ENCODE measurements around the gene NAP1L5. TPM values are rescaled to one million over a fixed set of nuclear protein-coding genes. Genes with fewer than 3 reads are reported as not detected.

The NAP1L5 gene
- total and polyA plus RNA-seq, 4 donors: 2.0 to 10.0 (median 2.9) TPM

DNA sequence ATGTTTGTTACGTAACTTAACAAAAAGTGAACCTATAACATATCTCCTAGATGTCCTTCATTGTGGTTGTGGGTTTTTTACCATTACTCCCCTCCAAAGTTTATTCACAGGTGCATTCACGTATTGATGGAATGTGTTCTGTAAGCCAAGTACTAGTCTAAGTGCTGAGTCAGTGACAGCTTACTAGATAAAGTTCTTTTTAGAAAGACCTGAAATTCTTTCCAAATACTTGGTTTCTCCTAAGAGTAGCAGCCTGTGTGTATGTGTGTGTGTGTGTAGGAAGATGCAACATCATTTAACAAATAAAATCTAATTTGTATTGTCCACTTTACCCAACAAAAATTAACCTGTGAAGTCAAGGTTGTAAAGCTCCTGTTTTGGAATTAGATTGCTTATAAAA is 22.1 kb downstream of the NAP1L5 start:
- TF ChIP-seq EGR1 (IDR thresholded peaks at IDR 0.05; ENCODE audit: low read depth in 2 of 2) (no peak), TAF1 (conservative IDR thresholded peaks at IDR 0.05) (no peak), HNF4A (conservative IDR thresholded peaks at IDR 0.05) (no peak), HNF4G (IDR thresholded peaks at IDR 0.05) (no peak), FOXA2 (IDR thresholded peaks at IDR 0.05) (no peak), GABPA (IDR thresholded peaks at IDR 0.05 in 1 of 2, conservative IDR thresholded peaks at IDR 0.05 in 1 of 2) (no peak), JUND (IDR thresholded peaks at IDR 0.05) (no peak), RXRA (IDR thresholded peaks at IDR 0.05) (no peak), SP1 (IDR thresholded peaks at IDR 0.05) (no peak), FOXA1 (IDR thresholded peaks at IDR 0.05) (no peak), YY1 (IDR thresholded peaks at IDR 0.05) (no peak)
- TF ChIP-seq, protein P1, sequence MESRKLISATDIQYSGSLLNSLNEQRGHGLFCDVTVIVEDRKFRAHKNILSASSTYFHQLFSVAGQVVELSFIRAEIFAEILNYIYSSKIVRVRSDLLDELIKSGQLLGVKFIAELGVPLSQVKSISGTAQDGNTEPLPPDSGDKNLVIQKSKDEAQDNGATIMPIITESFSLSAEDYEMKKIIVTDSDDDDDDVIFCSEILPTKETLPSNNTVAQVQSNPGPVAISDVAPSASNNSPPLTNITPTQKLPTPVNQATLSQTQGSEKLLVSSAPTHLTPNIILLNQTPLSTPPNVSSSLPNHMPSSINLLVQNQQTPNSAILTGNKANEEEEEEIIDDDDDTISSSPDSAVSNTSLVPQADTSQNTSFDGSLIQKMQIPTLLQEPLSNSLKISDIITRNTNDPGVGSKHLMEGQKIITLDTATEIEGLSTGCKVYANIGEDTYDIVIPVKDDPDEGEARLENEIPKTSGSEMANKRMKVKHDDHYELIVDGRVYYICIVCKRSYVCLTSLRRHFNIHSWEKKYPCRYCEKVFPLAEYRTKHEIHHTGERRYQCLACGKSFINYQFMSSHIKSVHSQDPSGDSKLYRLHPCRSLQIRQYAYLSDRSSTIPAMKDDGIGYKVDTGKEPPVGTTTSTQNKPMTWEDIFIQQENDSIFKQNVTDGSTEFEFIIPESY (IDR thresholded peaks at IDR 0.05): no peak
- TF ChIP-seq, protein P2, sequence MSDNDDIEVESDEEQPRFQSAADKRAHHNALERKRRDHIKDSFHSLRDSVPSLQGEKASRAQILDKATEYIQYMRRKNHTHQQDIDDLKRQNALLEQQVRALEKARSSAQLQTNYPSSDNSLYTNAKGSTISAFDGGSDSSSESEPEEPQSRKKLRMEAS (IDR thresholded peaks at IDR 0.05): no peak
- TF ChIP-seq, protein P3, sequence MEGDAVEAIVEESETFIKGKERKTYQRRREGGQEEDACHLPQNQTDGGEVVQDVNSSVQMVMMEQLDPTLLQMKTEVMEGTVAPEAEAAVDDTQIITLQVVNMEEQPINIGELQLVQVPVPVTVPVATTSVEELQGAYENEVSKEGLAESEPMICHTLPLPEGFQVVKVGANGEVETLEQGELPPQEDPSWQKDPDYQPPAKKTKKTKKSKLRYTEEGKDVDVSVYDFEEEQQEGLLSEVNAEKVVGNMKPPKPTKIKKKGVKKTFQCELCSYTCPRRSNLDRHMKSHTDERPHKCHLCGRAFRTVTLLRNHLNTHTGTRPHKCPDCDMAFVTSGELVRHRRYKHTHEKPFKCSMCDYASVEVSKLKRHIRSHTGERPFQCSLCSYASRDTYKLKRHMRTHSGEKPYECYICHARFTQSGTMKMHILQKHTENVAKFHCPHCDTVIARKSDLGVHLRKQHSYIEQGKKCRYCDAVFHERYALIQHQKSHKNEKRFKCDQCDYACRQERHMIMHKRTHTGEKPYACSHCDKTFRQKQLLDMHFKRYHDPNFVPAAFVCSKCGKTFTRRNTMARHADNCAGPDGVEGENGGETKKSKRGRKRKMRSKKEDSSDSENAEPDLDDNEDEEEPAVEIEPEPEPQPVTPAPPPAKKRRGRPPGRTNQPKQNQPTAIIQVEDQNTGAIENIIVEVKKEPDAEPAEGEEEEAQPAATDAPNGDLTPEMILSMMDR (IDR thresholded peaks at IDR 0.05; ENCODE audit: low read depth, low read length, missing input control): no peak
- TF ChIP-seq, protein P4, sequence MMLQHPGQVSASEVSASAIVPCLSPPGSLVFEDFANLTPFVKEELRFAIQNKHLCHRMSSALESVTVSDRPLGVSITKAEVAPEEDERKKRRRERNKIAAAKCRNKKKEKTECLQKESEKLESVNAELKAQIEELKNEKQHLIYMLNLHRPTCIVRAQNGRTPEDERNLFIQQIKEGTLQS (IDR thresholded peaks at IDR 0.05): no peak
- TF ChIP-seq, protein P5, sequence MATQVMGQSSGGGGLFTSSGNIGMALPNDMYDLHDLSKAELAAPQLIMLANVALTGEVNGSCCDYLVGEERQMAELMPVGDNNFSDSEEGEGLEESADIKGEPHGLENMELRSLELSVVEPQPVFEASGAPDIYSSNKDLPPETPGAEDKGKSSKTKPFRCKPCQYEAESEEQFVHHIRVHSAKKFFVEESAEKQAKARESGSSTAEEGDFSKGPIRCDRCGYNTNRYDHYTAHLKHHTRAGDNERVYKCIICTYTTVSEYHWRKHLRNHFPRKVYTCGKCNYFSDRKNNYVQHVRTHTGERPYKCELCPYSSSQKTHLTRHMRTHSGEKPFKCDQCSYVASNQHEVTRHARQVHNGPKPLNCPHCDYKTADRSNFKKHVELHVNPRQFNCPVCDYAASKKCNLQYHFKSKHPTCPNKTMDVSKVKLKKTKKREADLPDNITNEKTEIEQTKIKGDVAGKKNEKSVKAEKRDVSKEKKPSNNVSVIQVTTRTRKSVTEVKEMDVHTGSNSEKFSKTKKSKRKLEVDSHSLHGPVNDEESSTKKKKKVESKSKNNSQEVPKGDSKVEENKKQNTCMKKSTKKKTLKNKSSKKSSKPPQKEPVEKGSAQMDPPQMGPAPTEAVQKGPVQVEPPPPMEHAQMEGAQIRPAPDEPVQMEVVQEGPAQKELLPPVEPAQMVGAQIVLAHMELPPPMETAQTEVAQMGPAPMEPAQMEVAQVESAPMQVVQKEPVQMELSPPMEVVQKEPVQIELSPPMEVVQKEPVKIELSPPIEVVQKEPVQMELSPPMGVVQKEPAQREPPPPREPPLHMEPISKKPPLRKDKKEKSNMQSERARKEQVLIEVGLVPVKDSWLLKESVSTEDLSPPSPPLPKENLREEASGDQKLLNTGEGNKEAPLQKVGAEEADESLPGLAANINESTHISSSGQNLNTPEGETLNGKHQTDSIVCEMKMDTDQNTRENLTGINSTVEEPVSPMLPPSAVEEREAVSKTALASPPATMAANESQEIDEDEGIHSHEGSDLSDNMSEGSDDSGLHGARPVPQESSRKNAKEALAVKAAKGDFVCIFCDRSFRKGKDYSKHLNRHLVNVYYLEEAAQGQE (IDR thresholded peaks at IDR 0.05): no peak
- Histone ChIP-seq H3K27me3 (ENCODE audit: control insufficient read depth in 4 of 4, insufficient read depth in 4 of 4, low read length in 3 of 4) (no peaks in the 10 kb centered on the region), H3K36me3 (ENCODE audit: control insufficient read depth in 4 of 4, insufficient read depth in 3 of 4, low read depth in 1 of 4, low read length in 3 of 4) (peaks cover 4 to 29% (median 21%) of the 10 kb centered on the region in 4 donors)

DNA sequence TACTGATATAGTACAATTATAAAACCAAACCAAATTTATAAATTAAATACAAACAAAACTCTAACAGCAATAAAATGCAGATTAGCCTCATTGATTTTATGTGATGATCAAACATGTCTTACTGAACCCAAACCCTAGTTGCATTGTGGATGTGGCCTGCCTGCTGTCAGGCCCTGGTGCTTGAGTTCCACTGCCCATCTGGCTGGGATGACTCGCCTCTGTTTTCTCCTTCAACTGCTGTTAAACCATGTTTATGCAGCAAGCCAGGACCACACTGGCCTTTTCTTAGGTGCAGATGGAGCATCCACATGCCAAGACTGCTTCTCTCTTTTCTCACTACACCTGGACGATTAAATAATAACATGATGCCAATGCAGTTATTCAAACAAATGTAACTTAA is 22.6 kb downstream of the NAP1L5 start:
- no peak overlapping the region for H3K27ac ChIP-seq (ENCODE audit: low read depth in 1 of 2, low read length in 2 of 2)
- no peak for TF ChIP-seq GABPA (IDR thresholded peaks at IDR 0.05 in 1 of 2, conservative IDR thresholded peaks at IDR 0.05 in 1 of 2)
- TF ChIP-seq SP1 (IDR thresholded peaks at IDR 0.05): no peak
- TF ChIP-seq, protein P3 (IDR thresholded peaks at IDR 0.05; ENCODE audit: low read depth, low read length, missing input control): no peak
- TF ChIP-seq, protein P2 (IDR thresholded peaks at IDR 0.05): no peak
- TF ChIP-seq TAF1 (conservative IDR thresholded peaks at IDR 0.05): no peak
- TF ChIP-seq, protein P4 (IDR thresholded peaks at IDR 0.05): no peak
- no peak for TF ChIP-seq NR2F2 (IDR thresholded peaks at IDR 0.05)
- TF ChIP-seq RAD21 (IDR thresholded peaks at IDR 0.05): no peak
- TF ChIP-seq HNF4G (IDR thresholded peaks at IDR 0.05): no peak
- TF ChIP-seq HNF4A (conservative IDR thresholded peaks at IDR 0.05): no peak
- no peaks in the 10 kb centered on the region for H3K4me1 ChIP-seq (ENCODE audit: control insufficient read depth in 4 of 4, insufficient read depth in 4 of 4, low read length in 3 of 4)
- H3K9me3 ChIP-seq (ENCODE audit: control insufficient read depth in 4 of 4, low read length in 3 of 4): no peaks in the 10 kb centered on the region
- H3K9ac ChIP-seq (ENCODE audit: low read depth in 1 of 2, low read length in 2 of 2): no peak overlapping the region
- H3K27me3 ChIP-seq (ENCODE audit: control insufficient read depth in 4 of 4, insufficient read depth in 4 of 4, low read length in 3 of 4): no peaks in the 10 kb centered on the region
- DNase-seq (ENCODE audit: low spot score): no peak
- WGBS: 94% methylated on average over 2 of the region's 2 CpGs
- H3K4me3 ChIP-seq (ENCODE audit: low read depth in 1 of 3, low read length in 3 of 3): no peak overlapping the region
- peaks cover 4 to 28% (median 16%) of the 10 kb centered on the region in 4 donors for H3K36me3 ChIP-seq (ENCODE audit: control insufficient read depth in 4 of 4, insufficient read depth in 3 of 4, low read depth in 1 of 4, low read length in 3 of 4)

More for the DNA sequence above, 22.1 kb downstream of the NAP1L5 start:
- Histone ChIP-seq H3K27ac (ENCODE audit: low read depth in 1 of 2, low read length in 2 of 2) (no peak overlapping the region), H3K4me1 (ENCODE audit: control insufficient read depth in 4 of 4, insufficient read depth in 4 of 4, low read length in 3 of 4) (no peaks in the 10 kb centered on the region), H3K9me3 (ENCODE audit: control insufficient read depth in 4 of 4, low read length in 3 of 4) (no peaks in the 10 kb centered on the region), H3K4me3 (ENCODE audit: low read depth in 1 of 3, low read length in 3 of 3) (no peak overlapping the region), H3K9ac (ENCODE audit: low read depth in 1 of 2, low read length in 2 of 2) (no peak overlapping the region)
- no peak for DNase-seq (ENCODE audit: low spot score)
- WGBS: 94% methylated on average over 2 of the region's 2 CpGs
